HCT116 (cell line): ENCODE data around the gene GLP2R. TPM values are rescaled to one million over a fixed set of nuclear protein-coding genes. Genes with fewer than 3 reads are reported as not detected.

ENCODE experiments used
- ATAC-seq: fragments of 200-7000 bp; cut with Tn5 transposase; 2 replicates; pipeline ENCODE4 v1.9.1; 2020; ENCODE audit warnings: mild to moderate bottlenecking, moderate library complexity
- BruUV-seq: library from RNA; stranded (reverse); fragments of 400-500 nt; replicated peaks from 2 replicates; lab custom pipeline; 2021; lab: Mats Ljungman, UMichigan
- CTCF ChIA-PET: fragments of 300-600 bp; sonication (Branson Sonifier 250); formaldehyde crosslinking; loops from one replicate; lab custom pipeline; 2021; ENCODE audit warnings: antibody characterized with exemption; lab: Charles Lee
- POLR2A ChIA-PET: fragments of 300-600, 350-600 bp; sonication (Branson Sonifier 250); formaldehyde crosslinking; loops from one replicate; lab custom pipeline; 2021; ENCODE audit warnings: antibody characterized with exemption; lab: Charles Lee
- RAD21 ChIA-PET, 2 experiments: fragments of 300-600 bp; sonication (Branson Sonifier 250); formaldehyde crosslinking; loops; one replicate each; lab custom pipeline; 2023; ENCODE audit warnings: low total read pairs in 2 of 2; ENCODE audit not compliant: uncharacterized antibody in 2 of 2, unreplicated experiment in 2 of 2, low non-redundant PET in 1 of 2; lab: Charles Lee
- DNase-seq: peaks from one replicate; pipeline ENCODE4 v3.0.0-alpha.2; 2010; ENCODE audit warnings: low read depth, low spot score
- H2AFZ ChIP-seq: fragments of 200-600 bp; shearing (Covaris generic), sonication (generic); 2 replicates; pipeline ENCODE4 v1.6.1; 2017; ENCODE audit warnings: low read depth, mixed run types, mixed read lengths, antibody characterized with exemption, low read length; ENCODE audit not compliant: poor library complexity, severe bottlenecking
- H3K27ac ChIP-seq: 2 replicates; pipeline ENCODE4 v1.5.1; 2012; ENCODE audit warnings: low read depth, low read length
- H3K27me3 ChIP-seq: fragments of 200-600 bp; sonication (generic); 2 replicates; pipeline ENCODE4 v1.6.1; 2016; ENCODE audit warnings: mixed run types, low read length, mixed read lengths; ENCODE audit not compliant: insufficient read depth
- H3K36me3 ChIP-seq, 2 experiments: fragments of 200-500 bp in 1 of 2; fragments of 200-600 bp in 1 of 2; sonication (Bioruptor generic) in 1 of 2; sonication (generic) in 1 of 2; 2 replicates each; pipeline versions ENCODE4 v1.5.1 to v1.6.1; 2014 to 2016; ENCODE audit warnings: low read length in 2 of 2, inconsistent platforms in 1 of 2, mixed read lengths in 1 of 2, mixed run types in 1 of 2; ENCODE audit not compliant: insufficient read depth in 2 of 2, control insufficient read depth in 1 of 2
- H3K4me1 ChIP-seq, 2 experiments: fragments of 200-600 bp in 1 of 2; sonication (generic) in 1 of 2; 2 replicates each; pipeline versions ENCODE4 v1.5.1 to v1.6.1; 2012 to 2017; ENCODE audit warnings: low read length in 2 of 2, inconsistent platforms in 1 of 2, mild to moderate bottlenecking in 1 of 2, mixed read lengths in 1 of 2, mixed run types in 1 of 2, moderate library complexity in 1 of 2; ENCODE audit not compliant: insufficient read depth in 2 of 2, control insufficient read depth in 1 of 2
- H3K4me2 ChIP-seq: fragments of 200-600 bp; sonication (generic); 2 replicates; pipeline ENCODE4 v1.6.1; 2017; ENCODE audit warnings: mixed run types, low read length, mixed read lengths
- H3K4me3 ChIP-seq, 2 experiments: fragments of 200-600 bp in 1 of 2; sonication (generic) in 1 of 2; replicated peaks in 1 of 2; 2 replicates each; pipeline ENCODE4 v1.5.1; 2011 to 2016; ENCODE audit warnings: low read length in 2 of 2, control low read depth in 1 of 2, low read depth in 1 of 2, mild to moderate bottlenecking in 1 of 2, mixed read lengths in 1 of 2, mixed run types in 1 of 2
- H3K79me2 ChIP-seq: fragments of 200-600 bp; sonication (generic); 2 replicates; pipeline ENCODE4 v1.6.1; 2017; ENCODE audit warnings: mild to moderate bottlenecking, mixed run types, low read length, moderate library complexity, mixed read lengths; ENCODE audit not compliant: insufficient read depth
- H3K9ac ChIP-seq: fragments of 200-600 bp; sonication (generic); 2 replicates; pipeline ENCODE4 v1.6.1; 2016; ENCODE audit warnings: low read length, mixed read lengths
- H3K9me2 ChIP-seq: fragments of 200-600 bp; sonication (generic), shearing (Covaris generic); 2 replicates; pipeline ENCODE4 v1.6.1; 2017; ENCODE audit warnings: mixed run types, mild to moderate bottlenecking, moderate library complexity; ENCODE audit not compliant: insufficient read depth
- H3K9me3 ChIP-seq, 2 experiments: fragments of 200-500 bp in 1 of 2; fragments of 200-600 bp in 1 of 2; sonication (Bioruptor generic) in 1 of 2; sonication (generic) in 1 of 2; 2 replicates each; pipeline ENCODE4 v1.6.1; 2014 to 2017; ENCODE audit warnings: low read length in 2 of 2, mixed read lengths in 2 of 2, inconsistent platforms in 1 of 2, low read depth in 1 of 2, mild to moderate bottlenecking in 1 of 2, mixed run types in 1 of 2, moderate library complexity in 1 of 2; ENCODE audit not compliant: control insufficient read depth in 1 of 2, insufficient read depth in 1 of 2
- H4K20me1 ChIP-seq: fragments of 200-600 bp; sonication (generic), shearing (Covaris generic); 2 replicates; pipeline ENCODE4 v1.6.1; 2017; ENCODE audit warnings: mixed run types, mild to moderate bottlenecking, moderate library complexity; ENCODE audit not compliant: insufficient read depth
- CBX3 ChIP-seq: IDR thresholded peaks from 2 replicates; pipeline ENCODE4 v1.6.1; 2012; ENCODE audit warnings: low read depth
- CEBPB ChIP-seq: IDR thresholded peaks from 2 replicates; pipeline ENCODE4 v1.6.1; 2012; ENCODE audit warnings: low read depth
- EGR1 ChIP-seq: IDR thresholded peaks from 2 replicates; pipeline ENCODE4 v1.6.1; 2012; ENCODE audit warnings: low read depth
- ELF1 ChIP-seq: IDR thresholded peaks from 2 replicates; pipeline ENCODE4 v1.6.1; 2012; ENCODE audit warnings: low read depth, borderline replicate concordance
- EZH2 ChIP-seq: fragments of 200-600 bp; sonication (generic); IDR thresholded peaks from 2 replicates; pipeline ENCODE4 v1.6.1; 2017; ENCODE audit warnings: antibody characterized with exemption, mixed run types
- FOSL1 ChIP-seq: IDR thresholded peaks from 2 replicates; pipeline ENCODE4 v1.6.1; 2012; ENCODE audit warnings: low read depth
- JUND ChIP-seq: IDR thresholded peaks from 2 replicates; pipeline ENCODE4 v1.6.1; 2012
- POLR2A ChIP-seq: IDR thresholded peaks from 2 replicates; pipeline ENCODE4 v1.7.0; 2011; ENCODE audit warnings: borderline replicate concordance; ENCODE audit not compliant: insufficient read depth, insufficient read length; ENCODE audit errors: extremely low read depth
- POLR2AphosphoS5 ChIP-seq: IDR thresholded peaks from 2 replicates; pipeline ENCODE4 v1.6.1; 2011; ENCODE audit warnings: mild to moderate bottlenecking, low read depth, low read length, moderate library complexity
- SIN3A ChIP-seq: IDR thresholded peaks from 2 replicates; pipeline ENCODE4 v1.6.1; 2012; ENCODE audit warnings: low read depth
- SP1 ChIP-seq: IDR thresholded peaks from 2 replicates; pipeline ENCODE4 v1.6.1; 2012; ENCODE audit warnings: low read depth
- SRF ChIP-seq: IDR thresholded peaks from 2 replicates; pipeline ENCODE4 v1.6.1; 2012; ENCODE audit warnings: low read depth
- TCF7L2 ChIP-seq: IDR thresholded peaks from 2 replicates; pipeline ENCODE4 v1.7.0; 2011; ENCODE audit warnings: borderline replicate concordance, inconsistent platforms; ENCODE audit not compliant: insufficient read depth, insufficient read length; ENCODE audit errors: extremely low read depth
- intact Hi-C: fragments of 100-400 bp; cut with micrococcal nuclease; formaldehyde crosslinking; loops from 2 replicates; pipeline ENCODE4 v1.10.0; 2022
- total RNA-seq: library from RNA; stranded (reverse); gene quantifications from one replicate; pipeline ENCODE4 v1.2.1, GENCODE V29; 2021; ENCODE audit not compliant: unreplicated experiment
- TF ChIP-seq, protein P1 (sequence below): IDR thresholded peaks from 2 replicates; pipeline ENCODE4 v1.6.1; 2012; ENCODE audit warnings: low read depth
- TF ChIP-seq, protein P2 (sequence below): IDR thresholded peaks from 2 replicates; pipeline ENCODE4 v1.6.1; 2012
- TF ChIP-seq, protein P3 (sequence below): IDR thresholded peaks from 2 replicates; pipeline ENCODE4 v1.6.1; 2011; ENCODE audit warnings: mild to moderate bottlenecking, low read length, moderate library complexity; ENCODE audit not compliant: insufficient replicate concordance; ENCODE audit errors: extremely low read depth
- TF ChIP-seq, protein P4 (sequence below), 3 experiments: fragments of 200-600 bp in 1 of 3; sonication (generic) in 1 of 3; IDR thresholded peaks in 2 of 3; conservative IDR thresholded peaks in 1 of 3; 2 replicates each; pipeline ENCODE4 v1.5.1; 2012 to 2017; ENCODE audit warnings: low read depth in 2 of 3, low read length in 2 of 3, antibody characterized with exemption in 1 of 3, borderline replicate concordance in 1 of 3, control low read depth in 1 of 3, mild to moderate bottlenecking in 1 of 3, mixed read lengths in 1 of 3, mixed run types in 1 of 3, moderate library complexity in 1 of 3; ENCODE audit not compliant: insufficient read depth in 1 of 3
- TF ChIP-seq, protein P5 (sequence below): IDR thresholded peaks from 2 replicates; pipeline ENCODE4 v1.6.1; 2012

GLP2R gene
- total RNA-seq, 1 experiment from 2014 or later: not detected

DNA sequence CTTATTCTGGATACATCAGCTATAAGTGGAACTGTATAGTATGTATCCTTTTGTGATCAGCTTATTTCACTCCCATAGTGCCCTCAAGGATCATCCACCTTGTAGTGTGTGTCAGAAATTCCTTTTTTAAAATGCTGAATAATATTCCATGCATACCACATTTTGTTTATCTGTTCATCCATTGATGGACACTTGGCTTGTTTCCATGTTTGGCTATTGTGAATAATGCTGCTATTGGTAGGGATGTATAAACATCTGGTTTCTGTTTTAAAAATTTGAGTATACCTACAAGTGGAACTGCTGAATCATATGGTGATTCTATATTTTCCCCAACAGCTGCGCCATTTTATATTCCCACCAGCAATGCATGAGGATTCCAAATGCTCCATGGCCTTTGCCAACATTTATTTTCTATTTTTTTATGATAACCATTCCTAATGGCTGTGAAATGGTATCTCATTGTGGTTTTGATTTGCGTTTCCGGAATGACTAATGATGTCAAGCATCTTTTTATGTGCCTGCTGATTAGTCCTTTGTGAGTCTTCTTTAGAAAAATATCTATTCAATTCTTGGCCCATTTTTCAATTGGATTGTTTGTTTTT lies 67.8 kb downstream of the GLP2R start:
- H3K79me2 ChIP-seq: no peaks in the 10 kb centered on the region
- DNase-seq: no peak
- TF ChIP-seq POLR2A: no peak
- TF ChIP-seq, protein P1, sequence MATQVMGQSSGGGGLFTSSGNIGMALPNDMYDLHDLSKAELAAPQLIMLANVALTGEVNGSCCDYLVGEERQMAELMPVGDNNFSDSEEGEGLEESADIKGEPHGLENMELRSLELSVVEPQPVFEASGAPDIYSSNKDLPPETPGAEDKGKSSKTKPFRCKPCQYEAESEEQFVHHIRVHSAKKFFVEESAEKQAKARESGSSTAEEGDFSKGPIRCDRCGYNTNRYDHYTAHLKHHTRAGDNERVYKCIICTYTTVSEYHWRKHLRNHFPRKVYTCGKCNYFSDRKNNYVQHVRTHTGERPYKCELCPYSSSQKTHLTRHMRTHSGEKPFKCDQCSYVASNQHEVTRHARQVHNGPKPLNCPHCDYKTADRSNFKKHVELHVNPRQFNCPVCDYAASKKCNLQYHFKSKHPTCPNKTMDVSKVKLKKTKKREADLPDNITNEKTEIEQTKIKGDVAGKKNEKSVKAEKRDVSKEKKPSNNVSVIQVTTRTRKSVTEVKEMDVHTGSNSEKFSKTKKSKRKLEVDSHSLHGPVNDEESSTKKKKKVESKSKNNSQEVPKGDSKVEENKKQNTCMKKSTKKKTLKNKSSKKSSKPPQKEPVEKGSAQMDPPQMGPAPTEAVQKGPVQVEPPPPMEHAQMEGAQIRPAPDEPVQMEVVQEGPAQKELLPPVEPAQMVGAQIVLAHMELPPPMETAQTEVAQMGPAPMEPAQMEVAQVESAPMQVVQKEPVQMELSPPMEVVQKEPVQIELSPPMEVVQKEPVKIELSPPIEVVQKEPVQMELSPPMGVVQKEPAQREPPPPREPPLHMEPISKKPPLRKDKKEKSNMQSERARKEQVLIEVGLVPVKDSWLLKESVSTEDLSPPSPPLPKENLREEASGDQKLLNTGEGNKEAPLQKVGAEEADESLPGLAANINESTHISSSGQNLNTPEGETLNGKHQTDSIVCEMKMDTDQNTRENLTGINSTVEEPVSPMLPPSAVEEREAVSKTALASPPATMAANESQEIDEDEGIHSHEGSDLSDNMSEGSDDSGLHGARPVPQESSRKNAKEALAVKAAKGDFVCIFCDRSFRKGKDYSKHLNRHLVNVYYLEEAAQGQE: no peak
- no peak for TF ChIP-seq ELF1
- TF ChIP-seq SP1: no peak
- TF ChIP-seq, protein P2, sequence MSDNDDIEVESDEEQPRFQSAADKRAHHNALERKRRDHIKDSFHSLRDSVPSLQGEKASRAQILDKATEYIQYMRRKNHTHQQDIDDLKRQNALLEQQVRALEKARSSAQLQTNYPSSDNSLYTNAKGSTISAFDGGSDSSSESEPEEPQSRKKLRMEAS: no peak
- TF ChIP-seq EGR1: no peak
- no peak for TF ChIP-seq EZH2
- TF ChIP-seq, protein P3, sequence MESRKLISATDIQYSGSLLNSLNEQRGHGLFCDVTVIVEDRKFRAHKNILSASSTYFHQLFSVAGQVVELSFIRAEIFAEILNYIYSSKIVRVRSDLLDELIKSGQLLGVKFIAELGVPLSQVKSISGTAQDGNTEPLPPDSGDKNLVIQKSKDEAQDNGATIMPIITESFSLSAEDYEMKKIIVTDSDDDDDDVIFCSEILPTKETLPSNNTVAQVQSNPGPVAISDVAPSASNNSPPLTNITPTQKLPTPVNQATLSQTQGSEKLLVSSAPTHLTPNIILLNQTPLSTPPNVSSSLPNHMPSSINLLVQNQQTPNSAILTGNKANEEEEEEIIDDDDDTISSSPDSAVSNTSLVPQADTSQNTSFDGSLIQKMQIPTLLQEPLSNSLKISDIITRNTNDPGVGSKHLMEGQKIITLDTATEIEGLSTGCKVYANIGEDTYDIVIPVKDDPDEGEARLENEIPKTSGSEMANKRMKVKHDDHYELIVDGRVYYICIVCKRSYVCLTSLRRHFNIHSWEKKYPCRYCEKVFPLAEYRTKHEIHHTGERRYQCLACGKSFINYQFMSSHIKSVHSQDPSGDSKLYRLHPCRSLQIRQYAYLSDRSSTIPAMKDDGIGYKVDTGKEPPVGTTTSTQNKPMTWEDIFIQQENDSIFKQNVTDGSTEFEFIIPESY: no peak
- TF ChIP-seq CBX3: no peak
- no peak for TF ChIP-seq CEBPB
- TF ChIP-seq SIN3A: no peak
- no peak for TF ChIP-seq SRF
- no peak for TF ChIP-seq TCF7L2
- TF ChIP-seq, protein P4, sequence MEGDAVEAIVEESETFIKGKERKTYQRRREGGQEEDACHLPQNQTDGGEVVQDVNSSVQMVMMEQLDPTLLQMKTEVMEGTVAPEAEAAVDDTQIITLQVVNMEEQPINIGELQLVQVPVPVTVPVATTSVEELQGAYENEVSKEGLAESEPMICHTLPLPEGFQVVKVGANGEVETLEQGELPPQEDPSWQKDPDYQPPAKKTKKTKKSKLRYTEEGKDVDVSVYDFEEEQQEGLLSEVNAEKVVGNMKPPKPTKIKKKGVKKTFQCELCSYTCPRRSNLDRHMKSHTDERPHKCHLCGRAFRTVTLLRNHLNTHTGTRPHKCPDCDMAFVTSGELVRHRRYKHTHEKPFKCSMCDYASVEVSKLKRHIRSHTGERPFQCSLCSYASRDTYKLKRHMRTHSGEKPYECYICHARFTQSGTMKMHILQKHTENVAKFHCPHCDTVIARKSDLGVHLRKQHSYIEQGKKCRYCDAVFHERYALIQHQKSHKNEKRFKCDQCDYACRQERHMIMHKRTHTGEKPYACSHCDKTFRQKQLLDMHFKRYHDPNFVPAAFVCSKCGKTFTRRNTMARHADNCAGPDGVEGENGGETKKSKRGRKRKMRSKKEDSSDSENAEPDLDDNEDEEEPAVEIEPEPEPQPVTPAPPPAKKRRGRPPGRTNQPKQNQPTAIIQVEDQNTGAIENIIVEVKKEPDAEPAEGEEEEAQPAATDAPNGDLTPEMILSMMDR (IDR thresholded peaks at IDR 0.05 in 2 of 3, conservative IDR thresholded peaks at IDR 0.05 in 1 of 3; ENCODE audit: borderline replicate concordance in 1 of 3, insufficient read depth in 1 of 3, low read depth in 2 of 3, low read length in 2 of 3): no peak
- no peak for TF ChIP-seq FOSL1
- TF ChIP-seq POLR2AphosphoS5: no peak
- TF ChIP-seq, protein P5, sequence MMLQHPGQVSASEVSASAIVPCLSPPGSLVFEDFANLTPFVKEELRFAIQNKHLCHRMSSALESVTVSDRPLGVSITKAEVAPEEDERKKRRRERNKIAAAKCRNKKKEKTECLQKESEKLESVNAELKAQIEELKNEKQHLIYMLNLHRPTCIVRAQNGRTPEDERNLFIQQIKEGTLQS: no peak
- TF ChIP-seq JUND: no peak
- H3K27ac ChIP-seq: no peak overlapping the region
- H3K4me1 ChIP-seq: peaks cover 0 to 4% of the 10 kb centered on the region in 2 experiments; a peak in 2 of 4 replicates
- no TSS peak for BruUV-seq
- H3K36me3 ChIP-seq: no peaks in the 10 kb centered on the region
- H4K20me1 ChIP-seq: no peaks in the 10 kb centered on the region
- no peaks in the 10 kb centered on the region for H3K9me2 ChIP-seq
- H3K9me3 ChIP-seq: no peaks in the 10 kb centered on the region
- 0 out of 2 replicates have a peak, but pooled peaks cover 8% of the 10 kb centered on the region for H3K27me3 ChIP-seq
- ATAC-seq: no peak
- POLR2A ChIA-PET: no interaction called here
- H2AFZ ChIP-seq: no peak overlapping the region
- H3K4me2 ChIP-seq: no peak overlapping the region
- H3K4me3 ChIP-seq: no peak overlapping the region
- RAD21 ChIA-PET: no interaction called here
- intact Hi-C loops: no loop called here
- no peak overlapping the region for H3K9ac ChIP-seq
- CTCF ChIA-PET: interaction anchor here (1.8 kb wide), 1 partner anchor 14 kb away, joined by 5 read pairs; no protein-coding TSS in a partner anchor
